Measurements from ENCODE around the gene DENND2C. TPM values are rescaled to one million over a fixed set of nuclear protein-coding genes. Genes with fewer than 3 reads are reported as not detected.

Gene DENND2C
- total RNA-seq, 1 experiment from 2014 or later = 2.0 TPM

DNA sequence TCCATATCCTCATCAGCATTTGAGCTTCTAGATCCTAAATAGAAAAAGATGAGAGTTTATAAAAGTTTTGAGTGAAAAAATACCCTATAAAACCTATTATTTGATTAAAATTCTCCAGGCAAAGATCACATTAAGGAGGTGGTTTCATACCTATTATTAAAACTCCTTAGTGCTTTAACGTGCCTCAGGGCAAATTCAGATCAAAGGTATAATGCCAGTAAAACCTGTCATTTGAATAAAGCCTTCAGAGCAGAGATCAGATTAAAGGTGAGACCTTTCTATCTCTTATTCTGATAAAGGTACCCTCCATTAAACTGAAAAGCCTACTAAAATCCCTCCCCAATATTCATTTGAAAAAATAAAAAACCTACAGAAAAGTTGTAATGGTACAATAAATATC, 124.5 kb downstream of the DENND2C start:
- DNase-seq (ENCODE audit: low read depth) = no peak

DNA sequence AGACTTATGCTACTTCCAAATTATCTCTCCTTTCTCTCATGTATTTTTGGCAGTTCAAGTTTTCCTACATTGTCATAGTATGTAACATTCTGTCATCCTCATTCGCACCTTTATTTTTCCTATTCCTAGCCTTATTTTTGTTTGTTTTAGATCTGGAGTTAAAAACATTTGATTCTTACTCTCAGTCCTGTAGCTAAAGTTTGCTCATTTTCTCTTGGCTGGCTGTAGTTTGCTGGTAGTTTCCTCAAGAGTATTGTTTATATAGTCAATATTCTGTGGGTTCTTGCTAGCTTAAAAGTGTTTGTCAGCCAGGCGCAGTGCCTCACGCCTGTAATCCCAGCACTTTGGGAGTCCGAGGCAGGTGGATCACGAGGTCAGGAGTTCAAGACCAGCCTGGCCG, 129.0 kb downstream of the DENND2C start:
- no peak for DNase-seq (ENCODE audit: low read depth)

DNA sequence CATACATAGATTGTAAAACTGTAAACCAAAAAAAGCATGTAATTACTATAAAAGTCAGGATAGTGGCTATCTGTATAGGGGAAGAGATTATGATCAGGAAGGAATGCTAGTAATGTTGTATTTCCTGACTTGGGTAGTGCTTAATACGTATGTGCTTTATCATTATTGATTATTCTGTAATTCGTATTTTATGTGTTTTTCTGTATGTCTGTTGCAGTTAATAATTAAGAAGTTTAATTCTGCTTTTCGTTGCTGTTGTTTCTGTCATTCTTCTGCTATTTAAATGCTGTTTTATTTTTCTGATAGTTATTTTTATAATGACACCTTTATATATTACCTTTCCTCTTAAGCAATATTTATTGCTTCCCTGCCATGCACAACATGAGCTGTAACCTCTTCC, 129.6 kb downstream of the DENND2C start:
- DNase-seq (ENCODE audit: low read depth) = no peak

DNA sequence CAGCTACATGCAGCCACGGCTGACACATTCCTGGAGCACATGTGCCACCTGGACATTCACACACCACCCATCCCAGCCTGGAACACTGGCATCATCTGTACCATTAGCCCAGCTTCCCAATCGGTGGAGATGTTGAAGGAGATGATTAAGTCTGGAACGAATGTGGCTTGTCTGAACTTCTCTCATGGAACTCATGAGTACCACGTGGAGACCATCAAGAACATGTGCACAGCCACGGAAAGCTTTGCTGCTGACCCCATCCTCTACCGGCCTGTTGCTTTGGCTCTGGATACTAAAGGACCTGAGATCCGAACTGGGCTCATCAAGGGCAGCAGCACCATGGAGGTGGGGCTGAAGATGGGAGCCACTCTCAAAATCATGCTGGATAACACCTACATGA, 133.8 kb downstream of the DENND2C start:
- DNase-seq (ENCODE audit: low read depth) = no peak

DNA sequence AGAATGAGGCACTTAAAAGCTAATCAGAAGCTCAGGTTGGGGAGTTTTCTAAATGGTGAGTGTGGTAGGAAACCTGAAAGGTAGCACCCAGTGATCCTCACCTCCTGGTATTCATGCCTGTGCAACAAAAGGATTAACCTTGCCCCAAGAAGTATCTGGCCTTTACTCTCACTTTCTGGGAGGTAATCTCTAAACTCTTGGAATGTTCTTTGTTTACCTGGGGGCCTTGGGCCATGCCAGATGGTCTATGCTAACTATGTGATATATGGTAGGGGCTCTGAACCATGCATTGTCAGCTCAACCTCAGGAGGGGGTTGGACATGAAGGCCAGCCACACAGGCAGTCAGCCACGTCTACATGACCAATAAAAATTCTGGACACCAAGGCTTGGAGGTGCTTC, 134.4 kb downstream of the DENND2C start:
- DNase-seq (ENCODE audit: low read depth) = no peak

Other genes starting within 250 kb of the DENND2C start
- 33.3 and 36.2 TPM in 2 replicates for gene TRIM33, start 158.8 kb downstream of the DENND2C start, total RNA-seq (2014; rRNA removed; shearing (Covaris generic))
- gene BCAS2, start 88.4 kb downstream of the DENND2C start, total RNA-seq (2014; rRNA removed; shearing (Covaris generic)) = 123 and 148 TPM in 2 replicates
- gene AMPD1, start 25.5 kb upstream of the DENND2C start, total RNA-seq (2014; rRNA removed; shearing (Covaris generic)) = not detected in 2 replicates
- gene NRAS, start 46.7 kb upstream of the DENND2C start, total RNA-seq (2014; rRNA removed; shearing (Covaris generic)) = 164 and 172 TPM in 2 replicates
- 1,171 and 1,260 TPM in 2 replicates for gene CSDE1, start 87.9 kb upstream of the DENND2C start, total RNA-seq (2014; rRNA removed; shearing (Covaris generic))
- 107 and 116 TPM in 2 replicates for gene SIKE1, start 110.6 kb upstream of the DENND2C start, total RNA-seq (2014; rRNA removed; shearing (Covaris generic))
- not detected in 2 replicates for gene SYCP1, start 184.8 kb upstream of the DENND2C start, total RNA-seq (2014; rRNA removed; shearing (Covaris generic))

Data from Daoy (cell line).